ENCODE results near the gene AGAP3. TPM values are rescaled to one million over a fixed set of nuclear protein-coding genes. Genes with fewer than 3 reads are reported as not detected.

Gene AGAP3
- total RNA-seq, 4 donors from 2014 or later, result 68.6 to 100 (median 72.2) TPM

DNA sequence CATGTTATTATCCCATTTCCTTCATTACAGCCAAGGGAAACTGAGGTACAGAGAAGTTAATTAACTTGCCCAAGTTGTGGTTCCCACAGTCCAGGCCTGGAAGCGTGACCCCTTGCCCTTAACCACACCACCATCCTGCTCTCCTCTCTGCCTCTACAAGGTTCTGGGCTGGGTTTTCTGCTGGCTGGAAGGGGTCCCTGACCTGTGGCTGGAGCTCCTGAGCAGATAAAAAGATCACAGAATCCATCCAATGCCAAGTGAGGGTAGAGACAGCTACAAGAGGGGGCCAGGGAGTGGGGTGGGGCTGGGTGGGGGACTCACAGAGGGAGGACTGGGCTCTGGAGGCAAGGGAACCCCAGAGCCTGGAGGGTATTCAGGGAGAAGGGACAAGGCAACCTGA is 91.0 kb downstream of the AGAP3 start:
- WGBS, 2 donors, result 100% methylated on average over 1 of the region's 1 CpG; no CpG with 5 or more reads in 1 of the 2 donors
- no peak for TF ChIP-seq POLR2A (IDR thresholded peaks at IDR 0.05)
- TF ChIP-seq, protein P1, sequence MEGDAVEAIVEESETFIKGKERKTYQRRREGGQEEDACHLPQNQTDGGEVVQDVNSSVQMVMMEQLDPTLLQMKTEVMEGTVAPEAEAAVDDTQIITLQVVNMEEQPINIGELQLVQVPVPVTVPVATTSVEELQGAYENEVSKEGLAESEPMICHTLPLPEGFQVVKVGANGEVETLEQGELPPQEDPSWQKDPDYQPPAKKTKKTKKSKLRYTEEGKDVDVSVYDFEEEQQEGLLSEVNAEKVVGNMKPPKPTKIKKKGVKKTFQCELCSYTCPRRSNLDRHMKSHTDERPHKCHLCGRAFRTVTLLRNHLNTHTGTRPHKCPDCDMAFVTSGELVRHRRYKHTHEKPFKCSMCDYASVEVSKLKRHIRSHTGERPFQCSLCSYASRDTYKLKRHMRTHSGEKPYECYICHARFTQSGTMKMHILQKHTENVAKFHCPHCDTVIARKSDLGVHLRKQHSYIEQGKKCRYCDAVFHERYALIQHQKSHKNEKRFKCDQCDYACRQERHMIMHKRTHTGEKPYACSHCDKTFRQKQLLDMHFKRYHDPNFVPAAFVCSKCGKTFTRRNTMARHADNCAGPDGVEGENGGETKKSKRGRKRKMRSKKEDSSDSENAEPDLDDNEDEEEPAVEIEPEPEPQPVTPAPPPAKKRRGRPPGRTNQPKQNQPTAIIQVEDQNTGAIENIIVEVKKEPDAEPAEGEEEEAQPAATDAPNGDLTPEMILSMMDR (IDR thresholded peaks at IDR 0.05), result no peak
- Histone ChIP-seq H3K27ac (no peak overlapping the region), H3K36me3 (no peaks in the 10 kb centered on the region), H3K4me3 (no peak overlapping the region), H3K27me3 (peaks cover 0 to 82% (median 1%) of the 10 kb centered on the region in 4 donors), H3K9me3 (no peaks in the 10 kb centered on the region), H3K4me1 (peaks cover 0 to 4% (median 0%) of the 10 kb centered on the region in 3 donors)
- intact Hi-C loops (cut with DNase I), result no loop called here
- DNase-seq, result no peak

DNA sequence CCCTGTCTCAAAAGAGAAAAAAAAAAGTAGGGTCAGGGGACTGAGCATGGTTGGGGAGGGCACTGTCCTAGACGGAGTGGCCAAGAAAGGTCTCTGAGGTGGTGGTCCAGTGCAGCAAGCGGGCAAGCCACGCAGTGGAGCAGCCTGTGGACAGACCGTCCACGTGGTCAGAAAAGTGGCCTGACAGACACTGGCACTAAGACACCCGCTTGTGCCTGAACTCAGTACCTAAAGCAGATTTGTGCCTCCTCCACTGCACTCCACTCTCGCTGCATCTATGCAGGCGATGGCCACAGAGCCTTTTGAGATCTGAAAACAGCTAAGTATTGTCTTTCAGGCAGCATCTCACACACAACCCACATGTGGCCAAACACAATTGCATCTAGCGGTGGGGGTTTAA is 92.0 kb downstream of the AGAP3 start:
- 82 to 92% methylated on average over 8 to 9 of the region's 9 CpGs for WGBS, 2 donors
- no peak overlapping the region for H3K27ac ChIP-seq
- H3K36me3 ChIP-seq, result no peaks in the 10 kb centered on the region
- peaks cover 0 to 4% (median 0%) of the 10 kb centered on the region in 3 donors for H3K4me1 ChIP-seq
- TF ChIP-seq, protein P1 (IDR thresholded peaks at IDR 0.05), result no peak
- TF ChIP-seq POLR2A (IDR thresholded peaks at IDR 0.05), result no peak
- H3K9me3 ChIP-seq, result no peaks in the 10 kb centered on the region
- no peak for DNase-seq
- no peak overlapping the region for H3K4me3 ChIP-seq
- intact Hi-C loops (cut with DNase I), result no loop called here
- H3K27me3 ChIP-seq, result peaks cover 0 to 76% (median 1%) of the 10 kb centered on the region in 4 donors

DNA sequence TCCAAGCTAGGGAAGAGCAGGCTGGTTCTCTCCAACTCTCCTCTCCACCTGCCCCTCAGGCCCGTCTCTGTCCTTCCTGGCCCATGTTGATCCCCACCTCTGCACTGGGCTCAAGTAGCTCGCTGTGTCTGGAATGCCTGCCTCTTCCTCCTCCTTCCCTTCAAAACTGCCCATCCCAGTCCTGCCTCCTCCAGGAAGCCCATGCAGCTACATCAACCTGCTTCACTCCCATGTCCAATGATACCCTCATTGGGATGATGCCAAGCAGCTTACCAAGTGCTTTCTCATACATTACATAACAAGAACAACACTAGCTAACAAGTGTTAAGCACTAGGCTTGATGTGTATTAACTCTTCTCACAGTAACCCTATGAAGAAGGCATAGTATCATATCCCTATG is 92.6 kb downstream of the AGAP3 start:
- no peak overlapping the region for H3K4me3 ChIP-seq
- H3K9me3 ChIP-seq, result no peaks in the 10 kb centered on the region
- 57 to 78% methylated on average over 2 of the region's 2 CpGs for WGBS, 2 donors
- DNase-seq, result no peak
- intact Hi-C loops (cut with DNase I), result no loop called here
- H3K27me3 ChIP-seq, result peaks cover 0 to 70% (median 0%) of the 10 kb centered on the region in 4 donors
- no peaks in the 10 kb centered on the region for H3K36me3 ChIP-seq
- H3K4me1 ChIP-seq, result peaks cover 0 to 4% (median 0%) of the 10 kb centered on the region in 3 donors
- TF ChIP-seq POLR2A (IDR thresholded peaks at IDR 0.05), result no peak
- TF ChIP-seq, protein P1 (IDR thresholded peaks at IDR 0.05), result no peak
- no peak overlapping the region for H3K27ac ChIP-seq

DNA sequence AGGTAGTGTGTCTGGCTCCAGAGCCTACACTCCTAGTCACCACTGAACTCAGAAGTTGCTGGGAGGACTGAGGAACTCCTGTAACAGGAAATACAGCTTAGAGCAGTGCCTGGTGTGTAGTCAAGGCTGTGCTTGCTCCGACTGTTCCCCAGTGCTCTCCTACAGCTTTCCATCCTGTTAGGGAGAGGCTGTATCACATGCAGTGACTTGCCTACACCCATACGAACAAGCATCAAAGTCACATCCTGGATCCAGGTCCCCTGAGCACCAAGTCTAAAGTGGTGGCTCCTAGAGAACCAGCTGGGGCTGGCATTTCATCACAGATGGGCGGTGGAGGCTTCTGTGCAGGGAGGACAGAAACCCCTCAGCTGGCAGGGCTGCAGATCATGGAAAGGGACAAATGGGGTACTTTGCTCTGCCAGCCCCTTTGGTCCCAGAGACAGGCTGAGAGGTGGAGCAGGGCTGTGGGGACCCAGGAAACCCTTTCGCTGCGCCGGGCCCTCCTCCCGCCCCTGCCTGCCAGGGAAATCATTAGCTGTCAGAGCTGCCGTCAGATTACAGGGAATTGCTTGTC is 93.1 kb downstream of the AGAP3 start:
- Histone ChIP-seq H3K9me3 (no peaks in the 10 kb centered on the region), H3K27ac (no peak overlapping the region), H3K36me3 (no peaks in the 10 kb centered on the region), H3K4me1 (peaks cover 0 to 4% (median 0%) of the 10 kb centered on the region in 3 donors), H3K27me3 (peaks cover 0 to 64% (median 0%) of the 10 kb centered on the region in 4 donors), H3K4me3 (no peak overlapping the region)
- 82 to 88% methylated on average over 4 to 7 of the region's 8 CpGs for WGBS, 2 donors
- no peak for DNase-seq
- no peak for TF ChIP-seq POLR2A (IDR thresholded peaks at IDR 0.05)
- TF ChIP-seq, protein P1 (IDR thresholded peaks at IDR 0.05), result no peak
- intact Hi-C loops (cut with DNase I), result no loop called here

DNA sequence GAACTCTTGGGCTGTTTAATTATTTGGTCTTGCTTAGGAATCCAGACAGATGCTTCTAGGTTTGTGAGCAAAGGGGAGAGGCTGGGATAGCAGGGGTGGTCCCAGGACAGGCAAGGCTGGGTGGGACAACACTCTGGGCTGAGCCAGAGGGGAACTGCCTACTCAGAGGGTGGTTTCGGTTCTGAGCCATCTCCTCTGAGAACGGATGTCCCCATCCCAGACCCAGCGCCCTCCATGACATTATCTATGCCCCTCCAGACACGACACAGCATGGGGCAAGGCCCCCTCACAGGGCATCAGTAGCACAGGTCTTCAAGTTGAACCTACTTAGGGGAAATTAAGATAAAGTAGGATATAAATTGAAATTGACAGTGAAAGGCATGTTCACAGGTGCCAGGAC is 93.7 kb downstream of the AGAP3 start:
- TF ChIP-seq POLR2A (IDR thresholded peaks at IDR 0.05), result no peak
- TF ChIP-seq, protein P1 (IDR thresholded peaks at IDR 0.05), result no peak
- no peak overlapping the region for H3K27ac ChIP-seq
- no peak for DNase-seq
- no peaks in the 10 kb centered on the region for H3K9me3 ChIP-seq
- H3K4me3 ChIP-seq, result no peak overlapping the region
- intact Hi-C loops (cut with DNase I), result no loop called here
- no peaks in the 10 kb centered on the region for H3K36me3 ChIP-seq
- WGBS, 2 donors, result 66 to 100% methylated on average over 1 to 4 of the region's 4 CpGs
- H3K4me1 ChIP-seq, result no peaks in the 10 kb centered on the region
- peaks cover 0 to 59% (median 0%) of the 10 kb centered on the region in 4 donors for H3K27me3 ChIP-seq

Data from esophagus squamous epithelium (tissue), 5 donors.